HCT116 (cell line): ENCODE measurements around the gene GGA2. TPM values are rescaled to one million over a fixed set of nuclear protein-coding genes. Genes with fewer than 3 reads are reported as not detected.

Experiments
- ATAC-seq: fragments of 200-7000 bp; cut with Tn5 transposase; 2 replicates; pipeline ENCODE4 v1.9.1; 2020; ENCODE audit warnings: mild to moderate bottlenecking, moderate library complexity
- BruUV-seq: library from RNA; stranded (reverse); fragments of 400-500 nt; replicated peaks from 2 replicates; lab custom pipeline; 2021; lab: Mats Ljungman, UMichigan
- CTCF ChIA-PET: fragments of 300-600 bp; sonication (Branson Sonifier 250); formaldehyde crosslinking; loops from one replicate; lab custom pipeline; 2021; ENCODE audit warnings: antibody characterized with exemption; lab: Charles Lee
- POLR2A ChIA-PET: fragments of 300-600, 350-600 bp; sonication (Branson Sonifier 250); formaldehyde crosslinking; loops from one replicate; lab custom pipeline; 2021; ENCODE audit warnings: antibody characterized with exemption; lab: Charles Lee
- RAD21 ChIA-PET, 2 experiments: fragments of 300-600 bp; sonication (Branson Sonifier 250); formaldehyde crosslinking; loops; one replicate each; lab custom pipeline; 2023; ENCODE audit warnings: low total read pairs in 2 of 2; ENCODE audit not compliant: uncharacterized antibody in 2 of 2, unreplicated experiment in 2 of 2, low non-redundant PET in 1 of 2; lab: Charles Lee
- DNase-seq: peaks from one replicate; pipeline ENCODE4 v3.0.0-alpha.2; 2010; ENCODE audit warnings: low read depth, low spot score
- H2AFZ ChIP-seq: fragments of 200-600 bp; shearing (Covaris generic), sonication (generic); 2 replicates; pipeline ENCODE4 v1.6.1; 2017; ENCODE audit warnings: low read depth, mixed run types, mixed read lengths, antibody characterized with exemption, low read length; ENCODE audit not compliant: poor library complexity, severe bottlenecking
- H3K27ac ChIP-seq: 2 replicates; pipeline ENCODE4 v1.5.1; 2012; ENCODE audit warnings: low read depth, low read length
- H3K27me3 ChIP-seq: fragments of 200-600 bp; sonication (generic); 2 replicates; pipeline ENCODE4 v1.6.1; 2016; ENCODE audit warnings: mixed run types, low read length, mixed read lengths; ENCODE audit not compliant: insufficient read depth
- H3K36me3 ChIP-seq, 2 experiments: fragments of 200-500 bp in 1 of 2; fragments of 200-600 bp in 1 of 2; sonication (Bioruptor generic) in 1 of 2; sonication (generic) in 1 of 2; 2 replicates each; pipeline versions ENCODE4 v1.5.1 to v1.6.1; 2014 to 2016; ENCODE audit warnings: low read length in 2 of 2, inconsistent platforms in 1 of 2, mixed read lengths in 1 of 2, mixed run types in 1 of 2; ENCODE audit not compliant: insufficient read depth in 2 of 2, control insufficient read depth in 1 of 2
- H3K4me1 ChIP-seq, 2 experiments: fragments of 200-600 bp in 1 of 2; sonication (generic) in 1 of 2; 2 replicates each; pipeline versions ENCODE4 v1.5.1 to v1.6.1; 2012 to 2017; ENCODE audit warnings: low read length in 2 of 2, inconsistent platforms in 1 of 2, mild to moderate bottlenecking in 1 of 2, mixed read lengths in 1 of 2, mixed run types in 1 of 2, moderate library complexity in 1 of 2; ENCODE audit not compliant: insufficient read depth in 2 of 2, control insufficient read depth in 1 of 2
- H3K4me2 ChIP-seq: fragments of 200-600 bp; sonication (generic); 2 replicates; pipeline ENCODE4 v1.6.1; 2017; ENCODE audit warnings: mixed run types, low read length, mixed read lengths
- H3K4me3 ChIP-seq, 2 experiments: fragments of 200-600 bp in 1 of 2; sonication (generic) in 1 of 2; replicated peaks in 1 of 2; 2 replicates each; pipeline ENCODE4 v1.5.1; 2011 to 2016; ENCODE audit warnings: low read length in 2 of 2, control low read depth in 1 of 2, low read depth in 1 of 2, mild to moderate bottlenecking in 1 of 2, mixed read lengths in 1 of 2, mixed run types in 1 of 2
- H3K79me2 ChIP-seq: fragments of 200-600 bp; sonication (generic); 2 replicates; pipeline ENCODE4 v1.6.1; 2017; ENCODE audit warnings: mild to moderate bottlenecking, mixed run types, low read length, moderate library complexity, mixed read lengths; ENCODE audit not compliant: insufficient read depth
- H3K9ac ChIP-seq: fragments of 200-600 bp; sonication (generic); 2 replicates; pipeline ENCODE4 v1.6.1; 2016; ENCODE audit warnings: low read length, mixed read lengths
- H3K9me2 ChIP-seq: fragments of 200-600 bp; sonication (generic), shearing (Covaris generic); 2 replicates; pipeline ENCODE4 v1.6.1; 2017; ENCODE audit warnings: mixed run types, mild to moderate bottlenecking, moderate library complexity; ENCODE audit not compliant: insufficient read depth
- H3K9me3 ChIP-seq, 2 experiments: fragments of 200-500 bp in 1 of 2; fragments of 200-600 bp in 1 of 2; sonication (Bioruptor generic) in 1 of 2; sonication (generic) in 1 of 2; 2 replicates each; pipeline ENCODE4 v1.6.1; 2014 to 2017; ENCODE audit warnings: low read length in 2 of 2, mixed read lengths in 2 of 2, inconsistent platforms in 1 of 2, low read depth in 1 of 2, mild to moderate bottlenecking in 1 of 2, mixed run types in 1 of 2, moderate library complexity in 1 of 2; ENCODE audit not compliant: control insufficient read depth in 1 of 2, insufficient read depth in 1 of 2
- H4K20me1 ChIP-seq: fragments of 200-600 bp; sonication (generic), shearing (Covaris generic); 2 replicates; pipeline ENCODE4 v1.6.1; 2017; ENCODE audit warnings: mixed run types, mild to moderate bottlenecking, moderate library complexity; ENCODE audit not compliant: insufficient read depth
- CBX3 ChIP-seq: IDR thresholded peaks from 2 replicates; pipeline ENCODE4 v1.6.1; 2012; ENCODE audit warnings: low read depth
- CEBPB ChIP-seq: IDR thresholded peaks from 2 replicates; pipeline ENCODE4 v1.6.1; 2012; ENCODE audit warnings: low read depth
- EGR1 ChIP-seq: IDR thresholded peaks from 2 replicates; pipeline ENCODE4 v1.6.1; 2012; ENCODE audit warnings: low read depth
- ELF1 ChIP-seq: IDR thresholded peaks from 2 replicates; pipeline ENCODE4 v1.6.1; 2012; ENCODE audit warnings: low read depth, borderline replicate concordance
- FOSL1 ChIP-seq: IDR thresholded peaks from 2 replicates; pipeline ENCODE4 v1.6.1; 2012; ENCODE audit warnings: low read depth
- POLR2A ChIP-seq: IDR thresholded peaks from 2 replicates; pipeline ENCODE4 v1.7.0; 2011; ENCODE audit warnings: borderline replicate concordance; ENCODE audit not compliant: insufficient read depth, insufficient read length; ENCODE audit errors: extremely low read depth
- REST ChIP-seq: IDR thresholded peaks from 2 replicates; pipeline ENCODE4 v1.6.1; 2012; ENCODE audit warnings: low read depth
- SP1 ChIP-seq: IDR thresholded peaks from 2 replicates; pipeline ENCODE4 v1.6.1; 2012; ENCODE audit warnings: low read depth
- SRF ChIP-seq: IDR thresholded peaks from 2 replicates; pipeline ENCODE4 v1.6.1; 2012; ENCODE audit warnings: low read depth
- ZBTB33 ChIP-seq: IDR thresholded peaks from 2 replicates; pipeline ENCODE4 v1.6.1; 2011; ENCODE audit warnings: mild to moderate bottlenecking, low read length, moderate library complexity; ENCODE audit not compliant: insufficient replicate concordance; ENCODE audit errors: extremely low read depth
- ZFX ChIP-seq: fragments of 450-650 bp; IDR thresholded peaks from 2 replicates; pipeline ENCODE4 v1.6.1; 2017
- intact Hi-C: fragments of 100-400 bp; cut with micrococcal nuclease; formaldehyde crosslinking; loops from 2 replicates; pipeline ENCODE4 v1.10.0; 2022
- total RNA-seq: library from RNA; stranded (reverse); gene quantifications from one replicate; pipeline ENCODE4 v1.2.1, GENCODE V29; 2021; ENCODE audit not compliant: unreplicated experiment
- TF ChIP-seq, protein P1 (sequence below): IDR thresholded peaks from 2 replicates; pipeline ENCODE4 v1.6.1; 2012

Gene GGA2
- total RNA-seq, 1 experiment from 2014 or later = 68.3 TPM

- H3K4me3 ChIP-seq = no peak overlapping the region
- no peaks in the 10 kb centered on the region for H3K9me2 ChIP-seq
- no peak overlapping the region for H3K27ac ChIP-seq
- no TSS peak for BruUV-seq
- H3K4me2 ChIP-seq = no peak overlapping the region
- H3K4me1 ChIP-seq = no peaks in the 10 kb centered on the region
- no peaks in the 10 kb centered on the region for H4K20me1 ChIP-seq
- no peaks in the 10 kb centered on the region for H3K27me3 ChIP-seq
- peaks cover 30 to 47% of the 10 kb centered on the region in 2 experiments for H3K36me3 ChIP-seq
- ChIA-PET CTCF (no interaction called here), RAD21 (no interaction called here), POLR2A (no interaction called here)
- no peaks in the 10 kb centered on the region for H3K79me2 ChIP-seq
- intact Hi-C loops = no loop called here
- H3K9me3 ChIP-seq = no peaks in the 10 kb centered on the region
- no peak for TF ChIP-seq EGR1
- H3K9ac ChIP-seq = no peak overlapping the region
- H2AFZ ChIP-seq = no peak overlapping the region
- DNase-seq (no peak), ATAC-seq (no peak)
These were observed 13.0 kb upstream of the GGA2 start for GRCh38 chr16:23523321-23523720.

DNA sequence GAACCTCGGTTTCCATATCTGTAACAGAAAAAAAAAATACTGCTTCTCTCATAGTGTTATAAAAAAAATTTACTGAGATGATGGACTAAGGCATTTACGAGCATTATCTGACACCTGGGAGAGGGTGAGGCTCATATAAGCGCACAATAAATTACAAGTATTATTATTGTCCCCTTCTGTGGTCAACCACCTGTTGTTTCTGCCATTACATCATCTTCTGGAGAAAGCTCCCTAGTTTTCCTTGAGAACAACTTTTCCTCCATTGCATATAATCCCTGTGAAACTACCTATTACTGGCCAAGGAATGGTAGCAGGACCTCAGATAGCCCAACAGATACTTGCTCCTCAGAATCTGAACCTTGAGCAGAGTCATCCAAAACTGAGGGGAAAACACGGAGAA lies 11.7 kb upstream of the GGA2 start:
- intact Hi-C loops = no loop called here
- H3K27me3 ChIP-seq = no peaks in the 10 kb centered on the region
- H3K4me2 ChIP-seq = no peak overlapping the region
- H3K9me3 ChIP-seq = no peaks in the 10 kb centered on the region
- H3K27ac ChIP-seq = no peak overlapping the region
- BruUV-seq = no TSS peak
- no peak overlapping the region for H3K4me3 ChIP-seq
- ChIA-PET RAD21 (no interaction called here), CTCF (no interaction called here), POLR2A (no interaction called here)
- H4K20me1 ChIP-seq = no peaks in the 10 kb centered on the region
- DNase-seq (no peak), ATAC-seq (no peak)
- H3K4me1 ChIP-seq = no peaks in the 10 kb centered on the region
- no peak overlapping the region for H2AFZ ChIP-seq
- H3K9ac ChIP-seq = no peak overlapping the region
- TF ChIP-seq EGR1 = no peak
- no peak for TF ChIP-seq REST
- no peak for TF ChIP-seq CBX3
- no peak for TF ChIP-seq SRF
- no peak for TF ChIP-seq POLR2A
- TF ChIP-seq ZFX = no peak
- TF ChIP-seq, protein P1, sequence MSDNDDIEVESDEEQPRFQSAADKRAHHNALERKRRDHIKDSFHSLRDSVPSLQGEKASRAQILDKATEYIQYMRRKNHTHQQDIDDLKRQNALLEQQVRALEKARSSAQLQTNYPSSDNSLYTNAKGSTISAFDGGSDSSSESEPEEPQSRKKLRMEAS = no peak
- no peak for TF ChIP-seq ZBTB33
- TF ChIP-seq SP1 = no peak
- TF ChIP-seq ELF1 = no peak
- TF ChIP-seq CEBPB = no peak
- no peak for TF ChIP-seq FOSL1
- H3K79me2 ChIP-seq = no peaks in the 10 kb centered on the region
- no peaks in the 10 kb centered on the region for H3K9me2 ChIP-seq
- H3K36me3 ChIP-seq = peaks cover 23 to 40% of the 10 kb centered on the region in 2 experiments; a peak in 3 of 4 replicates
